H9 (cell line): ENCODE results near the gene SMIM32. TPM values are rescaled to one million over a fixed set of nuclear protein-coding genes. Genes with fewer than 3 reads are reported as not detected.

Experiments
- DNase-seq: peaks from one replicate; pipeline ENCODE4 v3.0.0-alpha.2; 2017
- H2AFZ ChIP-seq: one replicate; pipeline ENCODE4 v1.6.1; 2013; ENCODE audit warnings: mild to moderate bottlenecking, low read length, control low read depth, moderate library complexity
- H2AK5ac ChIP-seq: 2 replicates; pipeline ENCODE4 v1.6.1; 2013; ENCODE audit warnings: low read length, control low read depth, mixed read lengths; ENCODE audit not compliant: insufficient read length
- H2BK120ac ChIP-seq: one replicate; pipeline ENCODE4 v1.6.1; 2013; ENCODE audit warnings: low read depth, mild to moderate bottlenecking, low read length, control low read depth, inconsistent platforms; ENCODE audit not compliant: poor library complexity, severe bottlenecking
- H2BK12ac ChIP-seq: 2 replicates; pipeline ENCODE4 v1.6.1; 2013; ENCODE audit warnings: low read length, control low read depth, mixed read lengths, low read depth; ENCODE audit not compliant: insufficient read length
- H2BK15ac ChIP-seq: 2 replicates; pipeline ENCODE4 v1.6.1; 2013; ENCODE audit warnings: low read depth, low read length, control low read depth
- H2BK20ac ChIP-seq: one replicate; pipeline ENCODE4 v1.6.1; 2013; ENCODE audit warnings: low read depth, mild to moderate bottlenecking, low read length, control low read depth, inconsistent platforms; ENCODE audit not compliant: poor library complexity, severe bottlenecking
- H2BK5ac ChIP-seq: 2 replicates; pipeline ENCODE4 v1.6.1; 2013; ENCODE audit warnings: low read length, control low read depth, mixed read lengths; ENCODE audit not compliant: insufficient read length
- H3K14ac ChIP-seq: 2 replicates; pipeline ENCODE4 v1.6.1; 2013; ENCODE audit warnings: low read length, control low read depth; ENCODE audit not compliant: insufficient read depth
- H3K18ac ChIP-seq: 2 replicates; pipeline ENCODE4 v1.6.1; 2013; ENCODE audit warnings: low read depth, mild to moderate bottlenecking, mixed read lengths, low read length, control low read depth; ENCODE audit not compliant: insufficient read length
- H3K23ac ChIP-seq: 2 replicates; pipeline ENCODE4 v1.6.1; 2013; ENCODE audit warnings: low read length, control low read depth, mixed read lengths, low read depth; ENCODE audit not compliant: insufficient read length
- H3K23me2 ChIP-seq: 2 replicates; pipeline ENCODE4 v1.6.1; 2013; ENCODE audit warnings: low read depth, mild to moderate bottlenecking, mixed read lengths, low read length, control low read depth; ENCODE audit not compliant: insufficient read length, poor library complexity, severe bottlenecking
- H3K27ac ChIP-seq: 2 replicates; pipeline ENCODE4 v1.5.1; 2013; ENCODE audit warnings: low read length, control low read depth, mixed read lengths, low read depth; ENCODE audit not compliant: insufficient read length
- H3K27me3 ChIP-seq: 2 replicates; pipeline ENCODE4 v1.6.1; 2013; ENCODE audit warnings: low read length, control low read depth, inconsistent platforms; ENCODE audit not compliant: insufficient read depth
- H3K4ac ChIP-seq: 2 replicates; pipeline ENCODE4 v1.6.1; 2013; ENCODE audit warnings: low read depth, mild to moderate bottlenecking, control low read depth, inconsistent platforms, low read length, moderate library complexity
- H3K4me1 ChIP-seq: 2 replicates; pipeline ENCODE4 v1.6.1; 2013; ENCODE audit warnings: low read length, control low read depth, inconsistent platforms; ENCODE audit not compliant: insufficient read depth
- H3K4me2 ChIP-seq: 2 replicates; pipeline ENCODE4 v1.6.1; 2013; ENCODE audit warnings: low read length, control low read depth, mixed read lengths; ENCODE audit not compliant: insufficient read length, insufficient read depth
- H3K56ac ChIP-seq: 2 replicates; pipeline ENCODE4 v1.6.1; 2013; ENCODE audit warnings: low read depth, mild to moderate bottlenecking, mixed read lengths, low read length, control low read depth; ENCODE audit not compliant: insufficient read length
- H3K79me1 ChIP-seq: 2 replicates; pipeline ENCODE4 v1.6.1; 2013; ENCODE audit warnings: low read depth, mild to moderate bottlenecking, moderate library complexity, low read length, control low read depth, inconsistent platforms; ENCODE audit not compliant: insufficient read depth, poor library complexity, severe bottlenecking
- H3K79me2 ChIP-seq: 2 replicates; pipeline ENCODE4 v1.6.1; 2013; ENCODE audit warnings: low read length, control low read depth, inconsistent platforms; ENCODE audit not compliant: insufficient read depth
- H3K9ac ChIP-seq: 2 replicates; pipeline ENCODE4 v1.6.1; 2013; ENCODE audit warnings: low read length, control low read depth, mixed read lengths; ENCODE audit not compliant: insufficient read length; ENCODE audit errors: extremely low read depth
- H3K9me3 ChIP-seq: one replicate; pipeline ENCODE4 v1.6.1; 2013; ENCODE audit warnings: low read depth, low read length, inconsistent platforms; ENCODE audit not compliant: control insufficient read depth
- H3T11ph ChIP-seq: one replicate; pipeline ENCODE4 v1.6.1; 2013; ENCODE audit warnings: mild to moderate bottlenecking, low read length, control low read depth, inconsistent platforms
- H4K20me1 ChIP-seq: one replicate; pipeline ENCODE4 v1.6.1; 2013; ENCODE audit not compliant: control insufficient read depth, insufficient read length, insufficient read depth
- H4K5ac ChIP-seq: 2 replicates; pipeline ENCODE4 v1.6.1; 2013; ENCODE audit warnings: low read depth, mild to moderate bottlenecking, mixed read lengths, low read length, control low read depth; ENCODE audit not compliant: insufficient read length
- H4K8ac ChIP-seq: replicated peaks from 2 replicates; pipeline ENCODE4 v1.6.1; 2013; ENCODE audit warnings: low read length, control low read depth, mixed read lengths, low read depth; ENCODE audit not compliant: insufficient read length
- H4K91ac ChIP-seq: 2 replicates; pipeline ENCODE4 v1.6.1; 2013; ENCODE audit warnings: low read depth, mild to moderate bottlenecking, moderate library complexity, mixed read lengths, low read length, control low read depth; ENCODE audit not compliant: insufficient read length
- H3K27ac Mint-ChIP-seq, 3 experiments: 2 replicates in 2 of 3; 3 replicates in 1 of 3; pipeline ENCODE4 v1.8.0; 2020 to 2021; ENCODE audit warnings: mixed read lengths in 3 of 3, mild to moderate bottlenecking in 1 of 3, moderate library complexity in 1 of 3
- H3K27me3 Mint-ChIP-seq: 2 replicates; pipeline ENCODE4 v1.8.0; 2021; ENCODE audit warnings: low read depth, mild to moderate bottlenecking, moderate library complexity, mixed read lengths
- H3K36me3 Mint-ChIP-seq, 3 experiments: 2 replicates in 2 of 3; 3 replicates in 1 of 3; pipeline ENCODE4 v1.8.0; 2020 to 2021; ENCODE audit warnings: low read depth in 3 of 3, mixed read lengths in 3 of 3; ENCODE audit not compliant: insufficient read depth in 1 of 3
- H3K4me1 Mint-ChIP-seq, 2 experiments: 2 replicates each; pipeline ENCODE4 v1.8.0; 2020; ENCODE audit warnings: mixed read lengths in 2 of 2
- H3K4me3 Mint-ChIP-seq, 2 experiments: 2 replicates in 1 of 2; 3 replicates in 1 of 2; pipeline ENCODE4 v1.8.0; 2020 to 2021; ENCODE audit warnings: mild to moderate bottlenecking in 2 of 2, mixed read lengths in 2 of 2, moderate library complexity in 1 of 2
- H3K9me3 Mint-ChIP-seq, 2 experiments: 2 replicates in 1 of 2; 3 replicates in 1 of 2; pipeline ENCODE4 v1.8.0; 2020; ENCODE audit warnings: mild to moderate bottlenecking in 2 of 2, mixed read lengths in 2 of 2, moderate library complexity in 1 of 2
- CTCF ChIP-seq: fragments of 200-600 bp; sonication (generic); conservative IDR thresholded peaks from 3 replicates; pipeline ENCODE4 v1.8.0; 2021; ENCODE audit warnings: antibody characterized with exemption, mild to moderate bottlenecking
- WGBS: extraction: QIAGEN DNeasy Blood & Tissue Kit; methylation state at CpG from one replicate; pipeline ENCODE4 v1.1.7; 2013; ENCODE audit warnings: missing lambda C conversion rate, low lambda C conversion rate, mixed read lengths; ENCODE audit not compliant: insufficient read length; ENCODE audit errors: extremely low coverage; 5-methylcytosine and 5-hydroxymethylcytosine counted together
- total RNA-seq: library from RNA; stranded (reverse); gene quantifications from 2 replicates; pipeline ENCODE4 v1.2.1, GENCODE V29; 2021

Gene SMIM32
- total RNA-seq, 1 experiment from 2014 or later, result not detected

GRCh38 chr5:136205061-136205702 is 12.2 kb upstream of the SMIM32 start:
- no peak for TF ChIP-seq CTCF
- peaks cover 5 to 12% (median 6%) of the 10 kb centered on the region in 3 experiments; a peak in 5 of 7 replicates for H3K36me3 Mint-ChIP-seq
- H3K27me3 ChIP-seq, result peaks cover 50% of the 10 kb centered on the region
- no peaks in the 10 kb centered on the region for H3K23me2 ChIP-seq
- H4K8ac ChIP-seq, result no peak overlapping the region
- no peak overlapping the region for H3K9ac ChIP-seq
- H3K4me2 ChIP-seq, result no peak overlapping the region
- no peak overlapping the region for H3T11ph ChIP-seq
- H4K20me1 ChIP-seq, result no peaks in the 10 kb centered on the region
- H3K27me3 Mint-ChIP-seq, result peaks cover 99% of the 10 kb centered on the region
- no peak overlapping the region for H2BK20ac ChIP-seq
- no peak overlapping the region for H3K27ac ChIP-seq
- no peak overlapping the region for H3K14ac ChIP-seq
- H4K91ac ChIP-seq, result no peak overlapping the region
- H3K4me3 Mint-ChIP-seq, result no peak overlapping the region
- no CpG with 5 or more reads among the region's 8 CpGs for WGBS
- no peak overlapping the region for H2BK120ac ChIP-seq
- H3K79me2 ChIP-seq, result no peaks in the 10 kb centered on the region
- H3K4me1 Mint-ChIP-seq, result peaks cover 33 to 35% of the 10 kb centered on the region in 2 experiments
- no peak overlapping the region for H2AK5ac ChIP-seq
- 0 out of 2 replicates have a peak, but pooled peaks cover 4% of the 10 kb centered on the region for H3K4me1 ChIP-seq
- H3K18ac ChIP-seq, result no peak overlapping the region
- H3K9me3 Mint-ChIP-seq, result peaks cover 4 to 9% of the 10 kb centered on the region in 2 experiments; a peak in 4 of 5 replicates
- H3K4ac ChIP-seq, result no peak overlapping the region
- H3K56ac ChIP-seq, result no peak overlapping the region
- no peak overlapping the region for H4K5ac ChIP-seq
- H3K27ac Mint-ChIP-seq, result no peak overlapping the region; a peak in 1 of 7 replicates
- H3K23ac ChIP-seq, result no peak overlapping the region
- H2BK15ac ChIP-seq, result no peak overlapping the region
- H3K79me1 ChIP-seq, result no peaks in the 10 kb centered on the region
- H2BK5ac ChIP-seq, result no peak overlapping the region
- H3K9me3 ChIP-seq, result no peaks in the 10 kb centered on the region
- no peak for DNase-seq
- H2BK12ac ChIP-seq, result no peak overlapping the region
- no peak overlapping the region for H2AFZ ChIP-seq
